RWPE1 (cell line): ENCODE data around the gene UTP25.

Experiments
- CTCF ChIA-PET: fragments of 350-600 bp; sonication (Branson Sonifier 250); formaldehyde crosslinking; extraction: SDS; loops from one replicate; lab custom pipeline; 2021; lab: Yijun Ruan, JAX
- POLR2A ChIA-PET: fragments of 400-600 bp; formaldehyde crosslinking; extraction: SDS; loops from one replicate; lab custom pipeline; 2020; ENCODE audit warnings: antibody characterized with exemption; ENCODE audit not compliant: low non-redundant PET; lab: Yijun Ruan, JAX
- DNase-seq: peaks from one replicate; pipeline ENCODE4 v3.0.0; 2012; ENCODE audit warnings: low spot score
- H3K27ac ChIP-seq: fragments of 450-650 bp; 2 replicates; pipeline ENCODE4 v1.5.1; 2017
- TF ChIP-seq, protein P1 (sequence below): fragments of 450-650 bp; conservative IDR thresholded peaks from 2 replicates; pipeline ENCODE4 v1.5.1; 2017; ENCODE audit warnings: low read depth, mild to moderate bottlenecking

Gene UTP25

DNA sequence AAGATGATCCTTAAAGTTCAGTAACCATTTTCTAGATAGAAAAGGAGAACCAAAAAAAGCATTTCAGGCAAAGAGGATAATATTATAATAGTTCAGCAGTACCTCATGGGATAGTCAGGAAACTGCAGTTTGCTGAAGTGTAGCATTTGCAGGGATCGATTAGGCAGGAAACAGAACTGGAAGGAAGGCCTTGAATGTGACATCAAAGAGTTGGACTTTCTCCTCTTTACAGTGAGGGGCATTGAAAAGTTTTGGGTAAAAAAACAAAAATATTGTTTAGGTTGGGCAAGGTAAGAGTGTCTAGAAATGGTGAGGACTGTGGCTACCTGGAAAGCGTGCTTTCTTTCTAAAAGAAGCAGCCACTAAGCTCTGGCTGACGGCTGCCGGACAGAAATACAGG is 13.9 kb upstream of the UTP25 start:
- TF ChIP-seq, protein P1, sequence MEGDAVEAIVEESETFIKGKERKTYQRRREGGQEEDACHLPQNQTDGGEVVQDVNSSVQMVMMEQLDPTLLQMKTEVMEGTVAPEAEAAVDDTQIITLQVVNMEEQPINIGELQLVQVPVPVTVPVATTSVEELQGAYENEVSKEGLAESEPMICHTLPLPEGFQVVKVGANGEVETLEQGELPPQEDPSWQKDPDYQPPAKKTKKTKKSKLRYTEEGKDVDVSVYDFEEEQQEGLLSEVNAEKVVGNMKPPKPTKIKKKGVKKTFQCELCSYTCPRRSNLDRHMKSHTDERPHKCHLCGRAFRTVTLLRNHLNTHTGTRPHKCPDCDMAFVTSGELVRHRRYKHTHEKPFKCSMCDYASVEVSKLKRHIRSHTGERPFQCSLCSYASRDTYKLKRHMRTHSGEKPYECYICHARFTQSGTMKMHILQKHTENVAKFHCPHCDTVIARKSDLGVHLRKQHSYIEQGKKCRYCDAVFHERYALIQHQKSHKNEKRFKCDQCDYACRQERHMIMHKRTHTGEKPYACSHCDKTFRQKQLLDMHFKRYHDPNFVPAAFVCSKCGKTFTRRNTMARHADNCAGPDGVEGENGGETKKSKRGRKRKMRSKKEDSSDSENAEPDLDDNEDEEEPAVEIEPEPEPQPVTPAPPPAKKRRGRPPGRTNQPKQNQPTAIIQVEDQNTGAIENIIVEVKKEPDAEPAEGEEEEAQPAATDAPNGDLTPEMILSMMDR = no peak
- CTCF ChIA-PET = interaction anchor here (1.5 kb wide), 1 partner anchor 9 kb away, joined by 9 read pairs; no protein-coding TSS in a partner anchor
- no peak for DNase-seq
- no peak overlapping the region for H3K27ac ChIP-seq
- POLR2A ChIA-PET = no interaction called here

DNA sequence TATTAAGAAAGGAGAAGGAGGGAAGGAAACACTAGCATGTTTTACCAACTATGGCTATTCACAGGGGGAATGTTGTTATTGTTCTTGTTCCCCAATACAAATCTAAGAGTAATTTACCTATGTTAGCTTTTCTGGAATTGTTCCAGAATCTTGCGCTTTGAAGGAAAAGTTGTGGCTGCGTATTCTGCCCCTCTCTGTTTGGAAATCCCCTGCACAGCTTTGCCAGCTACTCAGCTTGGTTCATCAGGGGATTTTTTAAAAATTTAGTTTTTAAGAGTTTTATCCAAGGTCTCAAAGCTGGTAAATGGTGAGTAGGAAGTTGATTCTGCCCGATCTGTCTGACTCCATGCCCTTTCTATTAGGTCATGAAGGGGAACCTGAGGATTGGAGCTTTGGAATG is 12.3 kb upstream of the UTP25 start:
- POLR2A ChIA-PET = interaction anchor here (1.1 to 2.4 kb wide), 5 partner anchors 8 to 27 kb away, joined by 3 to 28 read pairs (median 6); partner anchors contain the start of genes IRF6 and UTP25
- TF ChIP-seq, protein P1 = no peak
- CTCF ChIA-PET = interaction anchor here (0.6 to 1.5 kb wide), 4 partner anchors 9 to 68 kb away, joined by 3 to 5 read pairs (median 4); partner anchors contain the start of gene UTP25

DNA sequence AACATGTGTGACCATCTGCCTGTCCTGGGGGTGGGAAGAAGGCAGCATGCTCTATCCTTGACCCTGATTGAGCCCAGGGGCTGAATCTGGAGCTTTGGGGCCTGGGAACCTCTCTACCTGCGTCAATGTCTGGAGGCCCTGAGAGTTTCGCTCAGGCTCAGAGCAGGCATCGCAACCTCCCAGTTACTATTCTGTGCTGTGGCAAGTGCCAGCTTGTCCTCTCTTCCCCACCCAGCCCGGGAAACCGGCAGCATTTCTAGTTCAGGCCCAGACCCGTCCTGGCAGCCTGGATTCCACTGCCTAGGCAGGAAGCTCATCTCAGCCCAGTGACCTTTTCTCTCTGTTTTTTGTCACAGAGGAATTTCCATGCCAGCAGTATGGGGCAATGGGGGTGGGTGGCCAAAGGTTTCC is 11.8 kb upstream of the UTP25 start:
- H3K27ac ChIP-seq = peak overlapping the region; percentile 99
- CTCF ChIA-PET = interaction anchor here (0.5 to 1.5 kb wide), 4 partner anchors 12 to 226 kb away, joined by 3 to 5 read pairs (median 3); partner anchors contain the start of gene UTP25
- POLR2A ChIA-PET = interaction anchor here (1.1 to 2.4 kb wide), 5 partner anchors 8 to 28 kb away, joined by 3 to 28 read pairs (median 6); partner anchors contain the start of genes IRF6 and UTP25

More for the DNA sequence above, 12.3 kb upstream of the UTP25 start:
- H3K27ac ChIP-seq = peak overlapping the region; percentile 99
- no peak for DNase-seq

DNA sequence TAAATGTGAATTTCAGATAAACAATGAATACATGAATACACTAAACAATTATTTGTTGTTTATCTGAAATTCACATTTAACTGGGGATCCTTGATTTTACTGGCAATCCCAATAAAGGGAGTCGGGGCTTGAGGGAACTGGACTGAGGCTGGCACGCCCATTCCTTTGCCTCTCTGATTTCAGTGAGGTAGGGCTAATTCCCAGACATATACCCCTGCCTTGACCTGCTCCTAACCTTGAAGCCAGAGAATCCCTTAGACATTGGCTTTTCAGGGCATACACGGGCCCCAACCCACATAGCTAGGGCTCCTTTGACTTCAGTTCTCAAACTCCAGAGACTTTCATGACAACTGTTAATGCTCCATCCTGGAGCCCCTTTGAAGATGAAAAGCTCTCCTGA is 10.8 kb upstream of the UTP25 start:
- H3K27ac ChIP-seq = peak overlapping the region; percentile 99
- TF ChIP-seq, protein P1 = no peak
- DNase-seq = no peak
- ChIA-PET CTCF (interaction anchor here (1.0 kb wide), 1 partner anchor 11 kb away, joined by 3 read pairs; the partner anchor contains the start of gene UTP25), POLR2A (interaction anchor here (1.4 to 2.4 kb wide), 3 partner anchors 9 to 11 kb away, joined by 6 to 28 read pairs (median 16); partner anchors contain the start of genes IRF6 and UTP25)

More for the DNA sequence above, 11.8 kb upstream of the UTP25 start:
- TF ChIP-seq, protein P1 = no peak
- DNase-seq = peak; percentile 95

DNA sequence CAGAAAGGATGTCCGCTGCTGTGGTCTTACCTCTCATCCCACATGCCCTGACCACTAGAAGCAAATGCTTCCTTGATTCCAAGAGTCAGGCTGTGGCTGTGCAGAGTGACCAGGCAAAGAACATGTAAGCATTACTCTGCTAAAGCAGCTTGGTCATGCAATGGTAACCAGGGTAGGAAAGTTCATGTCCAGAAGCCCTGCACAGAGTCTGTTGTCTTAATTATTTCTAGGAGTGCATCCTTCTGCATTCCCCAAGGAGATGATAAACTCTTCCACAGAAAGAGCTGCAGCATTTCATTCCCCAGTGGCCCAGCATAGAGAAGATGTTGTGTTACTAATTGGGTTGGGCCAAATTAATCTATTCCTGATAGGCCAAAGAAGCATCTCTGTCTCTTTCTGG is 10.1 kb upstream of the UTP25 start:
- no peak for DNase-seq
- H3K27ac ChIP-seq = peak overlapping the region; percentile 99
- ChIA-PET CTCF (interaction anchor here (1.0 kb wide), 1 partner anchor 10 kb away, joined by 3 read pairs; the partner anchor contains the start of gene UTP25), POLR2A (interaction anchor here (0.7 kb wide), 1 partner anchor 11 kb away, joined by 11 read pairs; no protein-coding TSS in a partner anchor)
- TF ChIP-seq, protein P1 = no peak

DNA sequence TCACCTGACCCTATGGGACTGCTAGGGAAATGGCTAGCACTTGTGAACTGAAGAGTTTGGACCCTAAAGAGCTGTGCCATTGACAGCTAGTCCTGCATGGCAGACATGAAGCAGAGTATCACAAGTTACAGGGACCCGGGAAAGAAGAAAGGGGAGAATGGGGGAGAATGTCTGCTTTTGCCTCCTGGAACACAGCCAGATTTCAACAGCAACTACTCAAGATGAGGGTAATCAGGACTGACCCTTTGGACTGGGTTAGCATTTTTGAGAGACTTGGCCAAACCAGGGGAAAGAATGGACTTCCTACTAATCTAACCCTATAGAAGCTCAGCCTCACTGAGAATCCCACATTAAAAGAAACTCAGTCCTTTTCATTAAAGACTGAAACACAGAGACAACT is 8.7 kb upstream of the UTP25 start:
- no peak overlapping the region for H3K27ac ChIP-seq
- POLR2A ChIA-PET = no interaction called here
- CTCF ChIA-PET = interaction anchor here (0.7 kb wide), 2 partner anchors 9 to 18 kb away, joined by 3 to 6 read pairs; no protein-coding TSS in a partner anchor
- TF ChIP-seq, protein P1 = no peak
- DNase-seq = no peak
